Measurements from ENCODE around the gene AP2A2. TPM values are rescaled to one million over a fixed set of nuclear protein-coding genes. Genes with fewer than 3 reads are reported as not detected.

The AP2A2 gene
- total RNA-seq, 4 donors from 2014 or later = 45.4 to 107 (median 76.8) TPM

DNA sequence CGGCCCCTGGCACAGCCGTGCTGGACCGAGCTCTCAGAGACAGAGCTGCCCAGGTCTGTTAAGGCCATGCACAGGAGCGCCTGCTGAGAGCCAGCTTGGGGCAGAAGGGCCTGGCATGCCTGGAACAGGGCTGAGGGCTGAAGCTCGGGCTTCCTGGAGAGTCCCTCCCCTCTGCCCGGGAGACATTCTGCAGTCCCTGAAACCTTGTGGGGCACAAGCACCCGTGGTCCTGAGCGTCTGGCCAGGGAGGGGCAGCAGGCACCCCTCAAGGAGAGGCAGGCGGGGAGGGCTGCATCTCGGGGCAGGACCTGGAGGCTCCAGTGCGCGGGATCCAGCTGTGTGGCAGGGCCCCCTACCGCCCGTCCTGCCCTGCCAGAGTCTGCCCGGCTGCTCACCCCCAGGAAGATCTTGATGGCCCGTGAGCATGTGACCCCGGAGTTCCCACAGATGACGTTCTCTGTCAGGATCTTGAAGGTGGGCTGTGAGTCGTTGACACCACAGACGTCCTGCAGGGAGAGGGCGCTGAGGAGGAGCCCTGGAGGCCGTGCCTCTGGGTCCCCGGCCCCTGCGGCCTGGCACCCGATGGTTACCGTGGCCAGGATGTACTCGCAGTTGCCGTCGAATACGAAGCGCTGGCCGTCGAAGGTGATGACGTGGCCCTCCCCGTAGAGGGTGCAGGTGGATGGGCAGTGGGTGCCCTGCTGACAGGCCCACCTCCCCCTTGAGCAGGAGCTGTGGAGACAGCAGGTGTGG is 99.9 kb downstream of the AP2A2 start:
- TF ChIP-seq POLR2A (IDR thresholded peaks at IDR 0.05) (no peak), POLR2AphosphoS5 (IDR thresholded peaks at IDR 0.05) (no peak), EP300 (IDR thresholded peaks at IDR 0.05) (no peak)
- TF ChIP-seq, protein P1, sequence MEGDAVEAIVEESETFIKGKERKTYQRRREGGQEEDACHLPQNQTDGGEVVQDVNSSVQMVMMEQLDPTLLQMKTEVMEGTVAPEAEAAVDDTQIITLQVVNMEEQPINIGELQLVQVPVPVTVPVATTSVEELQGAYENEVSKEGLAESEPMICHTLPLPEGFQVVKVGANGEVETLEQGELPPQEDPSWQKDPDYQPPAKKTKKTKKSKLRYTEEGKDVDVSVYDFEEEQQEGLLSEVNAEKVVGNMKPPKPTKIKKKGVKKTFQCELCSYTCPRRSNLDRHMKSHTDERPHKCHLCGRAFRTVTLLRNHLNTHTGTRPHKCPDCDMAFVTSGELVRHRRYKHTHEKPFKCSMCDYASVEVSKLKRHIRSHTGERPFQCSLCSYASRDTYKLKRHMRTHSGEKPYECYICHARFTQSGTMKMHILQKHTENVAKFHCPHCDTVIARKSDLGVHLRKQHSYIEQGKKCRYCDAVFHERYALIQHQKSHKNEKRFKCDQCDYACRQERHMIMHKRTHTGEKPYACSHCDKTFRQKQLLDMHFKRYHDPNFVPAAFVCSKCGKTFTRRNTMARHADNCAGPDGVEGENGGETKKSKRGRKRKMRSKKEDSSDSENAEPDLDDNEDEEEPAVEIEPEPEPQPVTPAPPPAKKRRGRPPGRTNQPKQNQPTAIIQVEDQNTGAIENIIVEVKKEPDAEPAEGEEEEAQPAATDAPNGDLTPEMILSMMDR (IDR thresholded peaks at IDR 0.05) = no peak
- 55% methylated on average over 9 of the region's 35 CpGs for WGBS
- Histone ChIP-seq H3K27me3 (peaks cover 4% of the 10 kb centered on the region), H3K36me3 (peaks cover 6% of the 10 kb centered on the region), H3K27ac (no peak overlapping the region), H3K9me3 (no peaks in the 10 kb centered on the region), H3K4me3 (no peak overlapping the region), H3K4me1 (no peaks in the 10 kb centered on the region)
- no peak for DNase-seq (ENCODE audit: low spot score in 2 of 2)

DNA sequence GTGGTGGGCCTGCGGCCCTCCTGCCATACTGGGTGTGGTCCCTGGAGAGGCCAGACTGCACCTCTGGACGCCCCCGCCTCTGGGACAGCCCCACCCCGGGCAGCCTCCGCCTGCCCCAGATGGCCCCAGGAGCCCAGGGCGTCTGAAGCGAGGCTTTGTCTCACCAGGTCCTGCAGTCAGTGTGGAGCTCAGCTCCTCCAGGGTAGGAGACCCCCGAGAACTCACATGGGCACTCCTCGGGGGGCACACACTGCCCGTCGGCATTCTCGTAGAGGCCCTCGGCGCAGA is 100.4 kb downstream of the AP2A2 start:
- no peak overlapping the region for H3K27ac ChIP-seq
- 88% methylated on average over 5 of the region's 14 CpGs for WGBS
- TF ChIP-seq POLR2AphosphoS5 (IDR thresholded peaks at IDR 0.05) = no peak
- TF ChIP-seq, protein P1 (IDR thresholded peaks at IDR 0.05) = no peak
- no peak for TF ChIP-seq EP300 (IDR thresholded peaks at IDR 0.05)
- TF ChIP-seq POLR2A (IDR thresholded peaks at IDR 0.05) = no peak
- H3K27me3 ChIP-seq = peaks cover 9% of the 10 kb centered on the region
- no peak overlapping the region for H3K4me3 ChIP-seq
- no peaks in the 10 kb centered on the region for H3K4me1 ChIP-seq
- DNase-seq (ENCODE audit: low spot score in 2 of 2) = no peak
- peaks cover 6% of the 10 kb centered on the region for H3K36me3 ChIP-seq
- no peaks in the 10 kb centered on the region for H3K9me3 ChIP-seq

DNA sequence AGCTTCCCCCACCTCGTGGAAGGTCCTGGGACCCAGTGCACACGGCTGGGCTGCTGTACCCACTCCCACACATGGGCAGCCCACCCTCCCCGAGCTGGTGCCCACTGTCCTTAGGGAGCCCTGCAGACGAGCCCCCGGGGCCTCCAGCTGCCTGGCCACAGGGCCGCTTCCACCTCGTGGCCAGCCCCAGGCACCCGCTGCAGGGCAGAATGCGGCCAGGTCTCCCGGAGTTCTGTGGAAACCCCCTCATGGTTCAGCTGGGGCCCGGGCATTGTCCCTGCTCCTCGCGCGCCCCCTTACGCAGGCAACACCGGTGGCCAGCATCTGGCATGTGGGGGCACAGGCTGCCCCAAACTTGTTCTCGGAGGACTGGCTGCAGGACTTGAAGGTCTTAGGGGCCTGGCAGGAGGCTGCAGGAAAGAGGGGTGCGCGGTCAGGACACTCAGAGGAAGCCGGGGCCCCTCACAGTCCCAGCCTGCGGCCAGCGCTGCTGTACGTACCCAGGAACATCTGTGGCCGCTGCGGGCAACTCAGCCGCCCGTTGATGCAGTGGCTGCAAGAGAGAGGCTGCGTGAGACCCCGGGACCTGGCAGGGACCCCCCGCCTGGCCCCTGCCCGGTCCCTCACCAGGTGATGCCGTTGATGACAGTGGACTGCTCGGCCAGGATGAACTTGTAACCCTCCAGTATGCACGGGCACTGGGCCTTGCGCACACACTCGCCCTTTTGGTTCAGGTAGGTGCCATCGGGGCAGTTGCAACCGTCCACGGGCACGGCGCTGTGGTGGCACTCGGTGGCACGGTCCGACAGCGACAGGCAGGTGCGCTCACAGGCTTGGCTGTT is 101.2 kb downstream of the AP2A2 start:
- 80% methylated on average over 30 of the region's 46 CpGs for WGBS

DNA sequence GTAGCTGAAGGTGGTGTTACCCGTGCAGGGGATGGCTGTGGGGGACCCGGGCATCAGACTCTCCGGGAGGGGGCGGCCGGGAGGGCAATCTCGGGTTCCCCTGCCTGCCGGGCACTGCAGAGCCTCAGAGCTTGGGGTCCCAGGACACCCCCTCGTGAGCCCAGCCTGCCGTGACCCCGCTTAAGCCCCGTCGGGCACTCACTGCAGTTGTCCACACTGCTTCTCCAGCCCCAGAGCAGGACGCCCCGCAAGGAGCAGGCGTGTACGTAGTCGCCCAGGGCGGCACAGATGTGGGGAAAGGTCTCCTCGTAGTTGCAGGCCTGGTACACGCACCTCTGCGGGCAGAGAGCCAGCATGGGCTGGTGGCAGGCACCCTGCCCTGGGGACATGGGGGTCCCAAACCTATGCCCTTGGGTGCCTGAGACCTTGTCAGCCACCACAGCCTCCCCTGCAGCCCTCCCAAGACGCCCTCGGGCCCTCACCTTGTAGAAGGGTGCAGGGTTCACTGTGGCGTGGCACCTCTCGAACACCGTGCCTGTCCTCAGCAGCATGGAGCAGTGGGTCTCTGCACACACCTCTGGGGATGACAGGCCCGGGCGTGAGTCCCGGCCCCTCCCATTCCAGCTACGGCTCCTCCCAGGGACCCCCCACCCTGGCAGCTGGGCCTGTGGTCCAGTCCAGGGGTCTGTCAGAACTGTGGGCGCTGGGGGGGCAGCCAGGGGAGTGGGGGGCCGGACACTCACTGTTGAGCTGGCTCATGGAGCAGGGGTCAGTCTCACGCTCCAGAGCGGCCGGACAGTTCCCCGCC is 102.0 kb downstream of the AP2A2 start:
- no peak for TF ChIP-seq POLR2A (IDR thresholded peaks at IDR 0.05)
- TF ChIP-seq, protein P1 (IDR thresholded peaks at IDR 0.05) = no peak
- no peak for TF ChIP-seq POLR2AphosphoS5 (IDR thresholded peaks at IDR 0.05)
- TF ChIP-seq EP300 (IDR thresholded peaks at IDR 0.05) = no peak
- DNase-seq (ENCODE audit: low spot score in 2 of 2) = no peak
- Histone ChIP-seq H3K9me3 (no peaks in the 10 kb centered on the region), H3K27ac (no peak overlapping the region), H3K36me3 (peaks cover 6% of the 10 kb centered on the region), H3K27me3 (peaks cover 16% of the 10 kb centered on the region), H3K4me1 (no peaks in the 10 kb centered on the region), H3K4me3 (no peak overlapping the region)
- WGBS = 83% methylated on average over 5 of the region's 36 CpGs

More for the DNA sequence above, 101.2 kb downstream of the AP2A2 start:
- H3K4me1 ChIP-seq = no peaks in the 10 kb centered on the region
- no peak for DNase-seq (ENCODE audit: low spot score in 2 of 2)
- H3K27ac ChIP-seq = no peak overlapping the region
- peaks cover 13% of the 10 kb centered on the region for H3K27me3 ChIP-seq
- no peaks in the 10 kb centered on the region for H3K9me3 ChIP-seq
- H3K36me3 ChIP-seq = peaks cover 6% of the 10 kb centered on the region
- TF ChIP-seq, protein P1 (IDR thresholded peaks at IDR 0.05) = no peak
- no peak for TF ChIP-seq POLR2AphosphoS5 (IDR thresholded peaks at IDR 0.05)
- no peak for TF ChIP-seq EP300 (IDR thresholded peaks at IDR 0.05)
- no peak for TF ChIP-seq POLR2A (IDR thresholded peaks at IDR 0.05)
- no peak overlapping the region for H3K4me3 ChIP-seq

DNA sequence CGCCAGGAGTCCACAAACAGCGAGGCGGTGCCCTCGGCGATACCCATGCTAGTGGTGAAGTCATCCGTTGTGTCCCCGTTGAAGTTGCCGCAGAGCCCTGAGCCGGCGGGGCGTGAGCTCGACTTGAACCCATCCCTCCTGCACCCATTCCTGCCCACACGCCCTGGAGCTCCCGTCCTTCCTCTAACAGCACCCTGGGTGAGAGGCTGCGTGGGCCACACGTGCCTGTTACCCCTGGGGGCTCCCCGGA is 102.5 kb downstream of the AP2A2 start:
- no peak for DNase-seq (ENCODE audit: low spot score in 2 of 2)
- H3K27me3 ChIP-seq = peaks cover 16% of the 10 kb centered on the region
- no peaks in the 10 kb centered on the region for H3K9me3 ChIP-seq
- no peak overlapping the region for H3K4me3 ChIP-seq
- 87% methylated on average over 5 of the region's 17 CpGs for WGBS
- no peaks in the 10 kb centered on the region for H3K4me1 ChIP-seq
- H3K27ac ChIP-seq = no peak overlapping the region
- peaks cover 6% of the 10 kb centered on the region for H3K36me3 ChIP-seq
- TF ChIP-seq POLR2A (IDR thresholded peaks at IDR 0.05) (no peak), EP300 (IDR thresholded peaks at IDR 0.05) (no peak), POLR2AphosphoS5 (IDR thresholded peaks at IDR 0.05) (no peak)
- TF ChIP-seq, protein P1 (IDR thresholded peaks at IDR 0.05) = no peak
